Left lung (tissue), 10 donors: ENCODE measurements around the gene ANKS1A. TPM values are rescaled to one million over a fixed set of nuclear protein-coding genes. Genes with fewer than 3 reads are reported as not detected.
"Not testable (repeated sequence)": the region's sequence is repeated elsewhere in the genome, so short reads cannot be mapped to it uniquely, and the experiment has no call there.

ENCODE experiments used
- ATAC-seq: fragments of 200-7000 bp; cut with Tn5 transposase; one replicate; pipeline ENCODE4 v1.9.1; 2020; ENCODE audit warnings: moderate library complexity
- DNase-seq, 4 donors: peaks; one replicate each; pipeline ENCODE4 v3.0.0-alpha.2; 2013 to 2020
- H3K27ac ChIP-seq, 2 donors: fragments of 200-600 bp; sonication (generic) in 1 of 2; one replicate each; pipeline versions ENCODE4 v1.5.0 to v1.8.0; 2020 to 2021
- H3K27me3 ChIP-seq, 2 donors: fragments of 200-600 bp; sonication (generic) in 1 of 2; one replicate each; pipeline versions ENCODE4 v1.5.0 to v1.8.0; 2020 to 2021
- H3K36me3 ChIP-seq, 2 donors: fragments of 200-600 bp; sonication (generic) in 1 of 2; one replicate each; pipeline versions ENCODE4 v1.5.0 to v1.8.0; 2020 to 2021
- H3K4me1 ChIP-seq, 2 donors: fragments of 200-600 bp; one replicate each; pipeline ENCODE4 v1.8.0; 2021
- H3K4me3 ChIP-seq, 2 donors: fragments of 200-600 bp; sonication (generic) in 1 of 2; one replicate each; pipeline versions ENCODE4 v1.5.0 to v1.8.0; 2020 to 2021; ENCODE audit warnings: mild to moderate bottlenecking in 1 of 2
- H3K9me3 ChIP-seq, 2 donors: fragments of 200-600 bp; sonication (generic) in 1 of 2; one replicate each; pipeline versions ENCODE4 v1.5.0 to v1.8.0; 2020 to 2021
- intact Hi-C, 2 donors: fragments of 100-400 bp; cut with DNase I; formaldehyde crosslinking; loops; one replicate each; pipeline versions ENCODE4 v1.11.2 to v1.14.2; 2022
- polyA plus RNA-seq, 6 donors: library from polyadenylated mRNA; unstranded; fragments of 120-200 nt; gene quantifications; one replicate each; pipeline ENCODE4 v1.2.1, GENCODE V29; 2013; ENCODE audit not compliant: insufficient read length in 6 of 6
- total RNA-seq, 2 donors: library from RNA; stranded (reverse); fragmentation: NEBNext Ultra II Directional; extraction: Animal tissue kit (Norgen Biotek cat#: 25700); gene quantifications; one replicate each; pipeline ENCODE4 v1.2.1, GENCODE V29; 2021
- TF ChIP-seq, protein P1 (sequence below), 2 donors: fragments of 200-600 bp; sonication (generic) in 1 of 2; IDR thresholded peaks; one replicate each; pipeline versions ENCODE4 v1.5.0 to v1.8.0; 2021; ENCODE audit warnings: antibody characterized with exemption in 2 of 2
- donor health status: DM: no; HTN: yes; CAD: no.
- donor health status: DM: no; HTN: no; CAD: no.

The ANKS1A gene
- total and polyA plus RNA-seq, 8 donors: 23.0 to 45.4 (median 26.4) TPM

DNA sequence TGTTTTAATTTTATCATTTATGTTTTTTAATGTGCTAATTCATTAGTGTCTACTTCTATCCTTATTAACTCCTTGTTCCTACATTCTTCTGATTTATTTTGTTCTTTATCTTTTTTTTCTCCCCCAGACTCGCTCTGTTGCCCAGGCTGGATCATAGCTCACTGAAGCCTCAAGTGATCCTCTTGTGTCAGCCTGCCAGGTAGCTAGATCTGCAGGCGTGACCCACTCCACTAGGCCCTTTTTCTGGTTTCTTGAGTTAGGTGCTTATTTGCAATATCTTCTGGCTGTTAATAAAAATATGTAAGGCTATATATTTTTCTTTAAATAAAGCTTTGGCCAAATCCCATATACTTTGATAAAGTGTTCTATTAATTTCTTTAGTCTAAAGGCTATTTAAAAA lies 4.1 kb upstream of the ANKS1A start:
- intact Hi-C loops: no loop called here
- Histone ChIP-seq H3K4me1 (peaks cover 6 to 23% of the 10 kb centered on the region in 2 donors), H3K36me3 (peaks cover 0 to 32% of the 10 kb centered on the region in 2 donors), H3K27me3 (no peaks in the 10 kb centered on the region), H3K9me3 (no peaks in the 10 kb centered on the region), H3K27ac (no peak overlapping the region), H3K4me3 (no peak overlapping the region)
- DNase-seq (no peak), ATAC-seq (no peak)
- TF ChIP-seq, protein P1, sequence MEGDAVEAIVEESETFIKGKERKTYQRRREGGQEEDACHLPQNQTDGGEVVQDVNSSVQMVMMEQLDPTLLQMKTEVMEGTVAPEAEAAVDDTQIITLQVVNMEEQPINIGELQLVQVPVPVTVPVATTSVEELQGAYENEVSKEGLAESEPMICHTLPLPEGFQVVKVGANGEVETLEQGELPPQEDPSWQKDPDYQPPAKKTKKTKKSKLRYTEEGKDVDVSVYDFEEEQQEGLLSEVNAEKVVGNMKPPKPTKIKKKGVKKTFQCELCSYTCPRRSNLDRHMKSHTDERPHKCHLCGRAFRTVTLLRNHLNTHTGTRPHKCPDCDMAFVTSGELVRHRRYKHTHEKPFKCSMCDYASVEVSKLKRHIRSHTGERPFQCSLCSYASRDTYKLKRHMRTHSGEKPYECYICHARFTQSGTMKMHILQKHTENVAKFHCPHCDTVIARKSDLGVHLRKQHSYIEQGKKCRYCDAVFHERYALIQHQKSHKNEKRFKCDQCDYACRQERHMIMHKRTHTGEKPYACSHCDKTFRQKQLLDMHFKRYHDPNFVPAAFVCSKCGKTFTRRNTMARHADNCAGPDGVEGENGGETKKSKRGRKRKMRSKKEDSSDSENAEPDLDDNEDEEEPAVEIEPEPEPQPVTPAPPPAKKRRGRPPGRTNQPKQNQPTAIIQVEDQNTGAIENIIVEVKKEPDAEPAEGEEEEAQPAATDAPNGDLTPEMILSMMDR (IDR thresholded peaks at IDR 0.05): no peak

DNA sequence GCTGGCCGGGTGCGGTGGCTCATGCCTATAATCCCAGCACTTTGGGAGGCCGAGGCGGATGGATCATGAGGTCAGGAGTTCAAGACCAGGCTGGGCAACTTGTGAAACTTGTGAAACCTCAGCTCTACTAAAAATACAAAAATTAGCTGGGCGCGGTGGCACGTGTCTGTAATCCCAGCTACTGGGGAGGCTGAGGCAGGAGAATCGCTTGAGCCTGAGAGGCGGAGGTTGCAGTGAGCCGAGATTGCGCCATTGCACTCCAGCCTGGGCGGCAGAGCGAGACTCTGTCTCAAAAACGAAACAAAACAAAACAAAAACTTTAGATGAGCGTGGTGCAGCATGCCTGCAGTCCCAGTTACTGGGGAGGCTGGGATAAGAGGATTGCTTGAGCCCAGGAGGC lies 3.2 kb upstream of the ANKS1A start:
- H3K9me3 ChIP-seq, intact Hi-C loops, H3K4me3 ChIP-seq, DNase-seq, H3K27ac ChIP-seq, ATAC-seq, H3K27me3 ChIP-seq: not testable (repeated sequence)
- Histone ChIP-seq H3K36me3 (peaks cover 0 to 24% of the 10 kb centered on the region in 2 donors), H3K4me1 (peaks cover 6 to 32% of the 10 kb centered on the region in 2 donors)

DNA sequence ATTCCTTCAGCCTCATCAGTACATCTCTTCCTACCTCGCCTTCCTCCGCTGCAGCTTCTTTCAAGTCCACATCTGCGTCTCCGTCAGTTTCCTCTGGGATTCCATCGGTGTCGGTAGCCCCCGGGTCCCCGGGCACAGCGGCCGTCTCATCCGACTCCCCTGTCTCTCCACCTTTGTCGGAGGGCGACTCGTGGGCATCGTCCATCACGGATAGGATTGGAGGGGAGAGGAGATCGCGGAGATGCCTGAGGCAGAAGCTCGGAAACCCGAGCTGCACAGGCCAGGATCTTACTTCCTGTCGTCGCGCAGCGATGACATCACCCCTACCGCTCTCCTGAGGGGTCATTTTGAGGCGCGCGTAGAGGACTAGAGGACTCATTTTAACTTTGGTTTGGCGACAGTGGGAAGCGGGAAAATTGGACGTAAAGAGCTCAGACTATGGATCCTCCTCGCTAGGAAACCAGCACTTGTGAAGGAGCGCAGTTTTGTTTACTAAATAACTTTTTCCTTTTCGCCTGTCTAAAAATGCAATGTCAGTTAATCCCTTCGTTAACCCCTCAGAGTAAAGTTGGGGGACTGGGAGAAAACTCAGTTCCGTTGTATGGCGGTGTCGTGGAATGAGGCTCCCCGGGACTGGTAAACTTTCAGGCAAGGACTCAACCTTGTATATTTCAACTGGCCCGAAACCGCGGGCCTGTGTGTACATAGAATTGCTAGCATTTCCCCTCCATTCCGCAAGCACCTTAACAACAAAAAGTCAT lies 1.1 kb upstream of the ANKS1A start, which contains the start of gene TAF11:
TSS of gene TAF11 (minus strand) at position 290 of the 761 bp plus-strand sequence. CDS start at position 205, 85 bp downstream.
- Histone ChIP-seq H3K9me3 (no peaks in the 10 kb centered on the region), H3K27ac (peak within 1 kb of the TSS; percentile 79 to 90), H3K4me3 (peak within 1 kb of the TSS; percentile 85), H3K4me1 (peaks cover 6 to 53% of the 10 kb centered on the region in 2 donors), H3K27me3 (no peaks in the 10 kb centered on the region), H3K36me3 (peaks cover 0 to 3% of the 10 kb centered on the region in 2 donors)
- intact Hi-C loops: no loop called here
- TF ChIP-seq, protein P1 (IDR thresholded peaks at IDR 0.05): no peak
- DNase-seq (peak; percentile 94 to 97 (median 96)), ATAC-seq (peak; percentile 90)

DNA sequence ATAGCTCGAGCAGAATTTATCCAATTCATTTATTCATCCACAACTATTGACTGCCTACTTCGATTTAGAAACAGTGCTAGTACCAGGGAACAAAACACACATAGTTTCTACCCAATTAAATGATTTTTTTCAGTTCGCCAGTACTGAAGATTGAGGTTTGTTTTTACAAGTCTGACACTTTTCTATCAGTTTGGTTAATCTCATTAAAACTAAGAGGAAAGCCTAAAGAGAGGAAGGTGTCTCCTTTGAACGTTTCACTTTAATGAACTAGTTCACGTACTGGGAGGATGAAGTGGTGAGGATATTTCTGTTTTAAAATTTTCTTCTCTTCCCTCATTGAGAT lies 570 bp upstream of the ANKS1A start:
- Histone ChIP-seq H3K36me3 (no peaks in the 10 kb centered on the region), H3K4me3 (peak overlapping the region; percentile 85), H3K27me3 (no peaks in the 10 kb centered on the region), H3K4me1 (peaks cover 6 to 56% of the 10 kb centered on the region in 2 donors), H3K9me3 (no peaks in the 10 kb centered on the region), H3K27ac (peak overlapping the region; percentile 79 to 90)
- TF ChIP-seq, protein P1 (IDR thresholded peaks at IDR 0.05): no peak
- intact Hi-C loops: no loop called here
- ATAC-seq (no peak), DNase-seq (no peak)

DNA sequence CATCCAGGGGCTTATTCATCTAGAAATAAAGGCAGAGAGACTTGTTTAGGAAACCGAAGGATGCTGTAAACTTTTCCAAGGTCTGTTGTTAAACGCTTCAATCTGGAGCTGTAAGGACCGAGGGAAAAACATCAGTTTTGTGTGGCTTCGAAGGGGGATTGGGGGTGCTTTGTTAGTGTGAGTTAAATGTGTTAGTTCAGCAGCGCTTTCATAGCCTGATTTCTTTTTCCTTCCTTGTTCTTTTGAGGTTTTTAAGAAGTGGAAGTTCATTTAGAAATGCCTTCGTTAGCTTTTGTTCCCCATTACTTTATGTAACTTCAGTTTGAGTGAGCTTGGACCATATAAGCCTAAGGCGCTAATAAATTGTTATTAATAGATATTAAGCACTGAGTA lies 1.5 kb downstream of the ANKS1A start:
- intact Hi-C loops: no loop called here
- H3K9me3 ChIP-seq: no peaks in the 10 kb centered on the region
- TF ChIP-seq, protein P1 (IDR thresholded peaks at IDR 0.05): no peak
- H3K4me1 ChIP-seq: peaks cover 6 to 51% of the 10 kb centered on the region in 2 donors
- DNase-seq (no peak), ATAC-seq (no peak)
- no peaks in the 10 kb centered on the region for H3K27me3 ChIP-seq
- no peaks in the 10 kb centered on the region for H3K36me3 ChIP-seq
- peak overlapping the region; percentile 79 to 90 for H3K27ac ChIP-seq
- H3K4me3 ChIP-seq: peak overlapping the region; percentile 85
